GM23338 (cell line): ENCODE results near the gene GAPVD1. TPM values are rescaled to one million over a fixed set of nuclear protein-coding genes. Genes with fewer than 3 reads are reported as not detected.

Source experiments
- ATAC-seq: fragments of 200-7000 bp; cut with Tn5 transposase; 3 replicates; pipeline ENCODE4 v1.9.1; 2020
- DNase-seq: peaks from one replicate; pipeline ENCODE4 v3.0.0-alpha.2; 2015; ENCODE audit warnings: low spot score
- H2AFZ ChIP-seq: fragments of 200-600 bp; sonication (generic); 2 replicates; pipeline ENCODE4 v1.8.0; 2016; ENCODE audit warnings: antibody characterized with exemption, mild to moderate bottlenecking, moderate library complexity
- H3F3A ChIP-seq: fragments of 200-600 bp; sonication (generic); replicated peaks from 2 replicates; pipeline ENCODE4 v1.8.0; 2017; ENCODE audit warnings: antibody characterized with exemption, mixed run types, low read depth
- H3K27ac ChIP-seq: fragments of 200-600 bp; sonication (generic); 2 replicates; pipeline ENCODE4 v1.6.1; 2016; ENCODE audit warnings: low read depth
- H3K27me3 ChIP-seq: fragments of 200-600 bp; sonication (generic); 2 replicates; pipeline ENCODE4 v1.8.0; 2016; ENCODE audit warnings: mild to moderate bottlenecking, mixed run types, moderate library complexity; ENCODE audit not compliant: insufficient read depth
- H3K36me3 ChIP-seq: fragments of 200-600 bp; sonication (generic); 2 replicates; pipeline ENCODE4 v1.8.0; 2016; ENCODE audit warnings: mild to moderate bottlenecking; ENCODE audit not compliant: insufficient read depth
- H3K4me1 ChIP-seq: fragments of 200-600 bp; sonication (generic); 2 replicates; pipeline ENCODE4 v1.8.0; 2016; ENCODE audit warnings: mild to moderate bottlenecking, moderate library complexity; ENCODE audit not compliant: insufficient read depth
- H3K4me2 ChIP-seq: fragments of 200-600 bp; sonication (generic); 2 replicates; pipeline ENCODE4 v1.7.1; 2017; ENCODE audit warnings: mixed run types
- H3K4me3 ChIP-seq: fragments of 200-600 bp; sonication (generic); 2 replicates; pipeline ENCODE4 v1.6.1; 2016; ENCODE audit warnings: mixed run types
- H3K79me2 ChIP-seq: fragments of 200-600 bp; sonication (generic); replicated peaks from 2 replicates; pipeline ENCODE4 v1.8.0; 2017; ENCODE audit warnings: mild to moderate bottlenecking; ENCODE audit not compliant: insufficient read depth
- H3K9me2 ChIP-seq: fragments of 200-600 bp; sonication (generic); 2 replicates; pipeline ENCODE4 v1.8.0; 2017; ENCODE audit not compliant: insufficient read depth
- H4K20me1 ChIP-seq: fragments of 200-600 bp; sonication (generic); replicated peaks from 2 replicates; pipeline ENCODE4 v1.8.0; 2017; ENCODE audit warnings: mild to moderate bottlenecking; ENCODE audit not compliant: insufficient read depth
- H3K27ac Mint-ChIP-seq: 2 replicates; pipeline ENCODE4 v1.8.0; 2020; ENCODE audit warnings: inconsistent platforms, mild to moderate bottlenecking, moderate library complexity, mixed read lengths
- H3K27me3 Mint-ChIP-seq: 3 replicates; pipeline ENCODE4 v1.8.0; 2022; ENCODE audit warnings: low read depth, mild to moderate bottlenecking, moderate library complexity, mixed read lengths, inconsistent platforms; ENCODE audit not compliant: insufficient read depth, poor library complexity
- H3K36me3 Mint-ChIP-seq: 3 replicates; pipeline ENCODE4 v1.8.0; 2021; ENCODE audit warnings: low read depth, mild to moderate bottlenecking, inconsistent platforms, moderate library complexity, mixed read lengths
- H3K4me1 Mint-ChIP-seq: 3 replicates; pipeline ENCODE4 v1.8.0; 2020; ENCODE audit warnings: mild to moderate bottlenecking, inconsistent platforms, mixed read lengths
- H3K4me3 Mint-ChIP-seq: 3 replicates; pipeline ENCODE4 v1.8.0; 2021; ENCODE audit warnings: moderate library complexity, mild to moderate bottlenecking, inconsistent platforms, mixed read lengths
- H3K9me3 Mint-ChIP-seq: 3 replicates; pipeline ENCODE4 v1.8.0; 2020; ENCODE audit warnings: moderate library complexity, mild to moderate bottlenecking, inconsistent platforms, mixed read lengths
- EZH2phosphoT487 ChIP-seq: fragments of 200-600 bp; sonication (generic); IDR thresholded peaks from one replicate; pipeline ENCODE4 v1.8.1; 2018; ENCODE audit warnings: antibody characterized with exemption; ENCODE audit not compliant: unreplicated experiment
- STAT1 ChIP-seq: IDR thresholded peaks from one replicate; pipeline ENCODE4 v1.6.1; 2016; ENCODE audit warnings: antibody characterized with exemption; ENCODE audit not compliant: unreplicated experiment
- ZNF331 ChIP-seq: fragments of 250-450 bp; sonication (Bioruptor Pico); IDR thresholded peaks from 2 replicates; pipeline ENCODE4 v1.5.0; 2020; ENCODE audit warnings: low read depth, mild to moderate bottlenecking, moderate library complexity
- polyA plus RNA-seq: library from polyadenylated mRNA; unstranded; fragments of >200 nt; fragmentation: Nextera tagmentation; extraction: Ambion mirVana; gene quantifications from 2 replicates; pipeline ENCODE4 v1.2.1, GENCODE V29; 2016
- total RNA-seq: library from RNA; depleted of rRNA; stranded (reverse); fragments of >200 nt; shearing (Covaris generic); gene quantifications from 2 replicates; pipeline ENCODE4 v1.2.3, GENCODE V29; 2014
- TF ChIP-seq, protein P1 (sequence below), 2 experiments: fragments of 200-600 bp in 1 of 2; sonication (generic) in 1 of 2; conservative IDR thresholded peaks; 2 replicates each; pipeline versions ENCODE4 v1.5.1 to v1.6.1; 2016 to 2017; ENCODE audit warnings: antibody characterized with exemption in 2 of 2, low read depth in 2 of 2, mild to moderate bottlenecking in 2 of 2, moderate library complexity in 1 of 2
- TF ChIP-seq, protein P2 (sequence below): IDR thresholded peaks from one replicate; pipeline ENCODE4 v1.6.1; 2018; ENCODE audit warnings: antibody characterized with exemption; ENCODE audit not compliant: unreplicated experiment
- TF ChIP-seq, protein P3 (sequence below): fragments of 250-450 bp; sonication (Bioruptor Pico); IDR thresholded peaks from 2 replicates; pipeline ENCODE4 v1.5.0; 2020; ENCODE audit warnings: mild to moderate bottlenecking, moderate library complexity

The GAPVD1 gene
- total and polyA plus RNA-seq, 2 experiments from 2014 or later: 19.2 to 34.6 TPM

DNA sequence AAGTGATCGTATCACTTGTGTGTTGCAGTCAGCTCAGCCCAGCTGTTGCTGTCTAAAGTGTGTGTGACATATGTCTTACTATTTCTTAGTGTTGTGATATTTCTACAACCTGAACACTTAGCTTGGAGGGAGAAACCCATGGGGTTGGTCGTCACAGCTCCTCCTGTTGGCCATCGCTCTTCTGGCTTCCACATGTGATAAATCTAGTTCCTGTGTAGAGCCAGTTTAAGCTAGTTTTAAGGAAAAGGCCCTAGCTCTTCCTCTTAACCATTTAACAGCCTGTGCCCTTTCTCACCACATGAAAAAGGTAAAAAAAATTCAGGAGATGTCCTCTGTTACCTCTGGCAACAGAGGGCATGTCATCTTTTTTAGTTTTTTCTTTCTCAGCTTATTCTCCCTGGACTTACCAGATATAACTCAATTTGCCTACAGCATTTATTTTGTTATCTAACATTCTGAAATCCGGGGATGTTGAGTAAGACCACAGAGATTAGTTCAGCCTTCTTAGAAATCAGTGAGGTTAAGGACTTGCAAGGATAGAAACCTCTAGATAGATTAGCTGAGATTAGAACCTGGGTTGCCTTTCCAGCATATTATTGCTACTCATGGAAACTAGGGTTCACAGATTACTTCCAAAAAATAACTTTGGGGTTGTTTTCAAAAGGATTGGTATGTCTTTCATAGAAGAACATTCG is 100.4 kb downstream of the GAPVD1 start:
- Histone ChIP-seq H3K4me1 (no peaks in the 10 kb centered on the region), H3K27me3 (no peaks in the 10 kb centered on the region), H3K9me2 (no peaks in the 10 kb centered on the region), H4K20me1 (no peaks in the 10 kb centered on the region), H3K4me3 (no peak overlapping the region), H3K79me2 (no peaks in the 10 kb centered on the region), H3K27ac (no peak overlapping the region), H2AFZ (no peak overlapping the region), H3K36me3 (peaks cover 33% of the 10 kb centered on the region), H3K4me2 (no peak overlapping the region), H3F3A (0 out of 2 replicates have a peak, but pooled peaks cover 3% of the 10 kb centered on the region)
- Mint-ChIP-seq H3K4me3 (no peak overlapping the region), H3K4me1 (peaks cover 7% of the 10 kb centered on the region), H3K36me3 (peaks cover 15% of the 10 kb centered on the region; the same call in 2 of the 3 replicates), H3K27me3 (no peaks in the 10 kb centered on the region), H3K27ac (0 out of 2 replicates have a peak overlapping the region, but pooled peaks have one; percentile 40), H3K9me3 (no peaks in the 10 kb centered on the region)
- TF ChIP-seq STAT1 (no peak), ZNF331 (no peak)
- TF ChIP-seq, protein P1, sequence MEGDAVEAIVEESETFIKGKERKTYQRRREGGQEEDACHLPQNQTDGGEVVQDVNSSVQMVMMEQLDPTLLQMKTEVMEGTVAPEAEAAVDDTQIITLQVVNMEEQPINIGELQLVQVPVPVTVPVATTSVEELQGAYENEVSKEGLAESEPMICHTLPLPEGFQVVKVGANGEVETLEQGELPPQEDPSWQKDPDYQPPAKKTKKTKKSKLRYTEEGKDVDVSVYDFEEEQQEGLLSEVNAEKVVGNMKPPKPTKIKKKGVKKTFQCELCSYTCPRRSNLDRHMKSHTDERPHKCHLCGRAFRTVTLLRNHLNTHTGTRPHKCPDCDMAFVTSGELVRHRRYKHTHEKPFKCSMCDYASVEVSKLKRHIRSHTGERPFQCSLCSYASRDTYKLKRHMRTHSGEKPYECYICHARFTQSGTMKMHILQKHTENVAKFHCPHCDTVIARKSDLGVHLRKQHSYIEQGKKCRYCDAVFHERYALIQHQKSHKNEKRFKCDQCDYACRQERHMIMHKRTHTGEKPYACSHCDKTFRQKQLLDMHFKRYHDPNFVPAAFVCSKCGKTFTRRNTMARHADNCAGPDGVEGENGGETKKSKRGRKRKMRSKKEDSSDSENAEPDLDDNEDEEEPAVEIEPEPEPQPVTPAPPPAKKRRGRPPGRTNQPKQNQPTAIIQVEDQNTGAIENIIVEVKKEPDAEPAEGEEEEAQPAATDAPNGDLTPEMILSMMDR (conservative IDR thresholded peaks at IDR 0.05; ENCODE audit: low read depth in 2 of 2): peak; percentile 65
- TF ChIP-seq, protein P2, sequence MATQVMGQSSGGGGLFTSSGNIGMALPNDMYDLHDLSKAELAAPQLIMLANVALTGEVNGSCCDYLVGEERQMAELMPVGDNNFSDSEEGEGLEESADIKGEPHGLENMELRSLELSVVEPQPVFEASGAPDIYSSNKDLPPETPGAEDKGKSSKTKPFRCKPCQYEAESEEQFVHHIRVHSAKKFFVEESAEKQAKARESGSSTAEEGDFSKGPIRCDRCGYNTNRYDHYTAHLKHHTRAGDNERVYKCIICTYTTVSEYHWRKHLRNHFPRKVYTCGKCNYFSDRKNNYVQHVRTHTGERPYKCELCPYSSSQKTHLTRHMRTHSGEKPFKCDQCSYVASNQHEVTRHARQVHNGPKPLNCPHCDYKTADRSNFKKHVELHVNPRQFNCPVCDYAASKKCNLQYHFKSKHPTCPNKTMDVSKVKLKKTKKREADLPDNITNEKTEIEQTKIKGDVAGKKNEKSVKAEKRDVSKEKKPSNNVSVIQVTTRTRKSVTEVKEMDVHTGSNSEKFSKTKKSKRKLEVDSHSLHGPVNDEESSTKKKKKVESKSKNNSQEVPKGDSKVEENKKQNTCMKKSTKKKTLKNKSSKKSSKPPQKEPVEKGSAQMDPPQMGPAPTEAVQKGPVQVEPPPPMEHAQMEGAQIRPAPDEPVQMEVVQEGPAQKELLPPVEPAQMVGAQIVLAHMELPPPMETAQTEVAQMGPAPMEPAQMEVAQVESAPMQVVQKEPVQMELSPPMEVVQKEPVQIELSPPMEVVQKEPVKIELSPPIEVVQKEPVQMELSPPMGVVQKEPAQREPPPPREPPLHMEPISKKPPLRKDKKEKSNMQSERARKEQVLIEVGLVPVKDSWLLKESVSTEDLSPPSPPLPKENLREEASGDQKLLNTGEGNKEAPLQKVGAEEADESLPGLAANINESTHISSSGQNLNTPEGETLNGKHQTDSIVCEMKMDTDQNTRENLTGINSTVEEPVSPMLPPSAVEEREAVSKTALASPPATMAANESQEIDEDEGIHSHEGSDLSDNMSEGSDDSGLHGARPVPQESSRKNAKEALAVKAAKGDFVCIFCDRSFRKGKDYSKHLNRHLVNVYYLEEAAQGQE: no peak
- DNase-seq (peak; percentile 69), ATAC-seq (peak; percentile 77)

DNA sequence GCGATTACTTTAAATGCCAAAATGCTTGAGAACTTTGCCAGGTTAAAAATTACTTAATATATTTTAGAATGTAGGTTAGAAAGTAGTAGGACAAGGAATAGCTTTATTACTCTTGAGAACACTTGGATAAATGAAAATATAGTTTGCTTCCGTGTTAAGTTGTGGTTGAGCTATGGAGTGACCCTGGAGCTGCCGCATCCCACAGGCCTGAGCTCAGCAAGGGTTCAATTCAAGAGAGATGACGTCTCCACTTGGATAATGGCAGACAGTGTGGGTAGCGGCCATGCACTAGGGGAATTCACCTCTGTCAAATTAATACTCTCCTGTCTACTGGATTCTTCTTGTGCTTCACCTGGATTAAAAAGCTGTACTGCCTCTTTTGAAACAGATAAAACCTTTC is 105.0 kb downstream of the GAPVD1 start:
- Histone ChIP-seq H4K20me1 (no peaks in the 10 kb centered on the region), H3F3A (peaks cover 3% of the 10 kb centered on the region; the same call in 1 of the 2 replicates), H3K27ac (no peak overlapping the region; the same call in 1 of the 2 replicates), H3K27me3 (no peaks in the 10 kb centered on the region), H3K9me2 (no peaks in the 10 kb centered on the region), H3K36me3 (peaks cover 18% of the 10 kb centered on the region), H3K79me2 (no peaks in the 10 kb centered on the region), H3K4me3 (no peak overlapping the region), H3K4me2 (no peak overlapping the region), H2AFZ (no peak overlapping the region), H3K4me1 (no peaks in the 10 kb centered on the region)
- peaks cover 15% of the 10 kb centered on the region for H3K4me1 Mint-ChIP-seq
- no peak for DNase-seq
- H3K27me3 Mint-ChIP-seq: no peaks in the 10 kb centered on the region
- no peaks in the 10 kb centered on the region for H3K9me3 Mint-ChIP-seq
- H3K27ac Mint-ChIP-seq: no peak overlapping the region
- H3K36me3 Mint-ChIP-seq: peaks cover 13% of the 10 kb centered on the region; the same call in 2 of the 3 replicates
- no peak overlapping the region for H3K4me3 Mint-ChIP-seq
- peak; percentile 31; the same call in 2 of the 3 replicates for ATAC-seq
- TF ChIP-seq, protein P3, sequence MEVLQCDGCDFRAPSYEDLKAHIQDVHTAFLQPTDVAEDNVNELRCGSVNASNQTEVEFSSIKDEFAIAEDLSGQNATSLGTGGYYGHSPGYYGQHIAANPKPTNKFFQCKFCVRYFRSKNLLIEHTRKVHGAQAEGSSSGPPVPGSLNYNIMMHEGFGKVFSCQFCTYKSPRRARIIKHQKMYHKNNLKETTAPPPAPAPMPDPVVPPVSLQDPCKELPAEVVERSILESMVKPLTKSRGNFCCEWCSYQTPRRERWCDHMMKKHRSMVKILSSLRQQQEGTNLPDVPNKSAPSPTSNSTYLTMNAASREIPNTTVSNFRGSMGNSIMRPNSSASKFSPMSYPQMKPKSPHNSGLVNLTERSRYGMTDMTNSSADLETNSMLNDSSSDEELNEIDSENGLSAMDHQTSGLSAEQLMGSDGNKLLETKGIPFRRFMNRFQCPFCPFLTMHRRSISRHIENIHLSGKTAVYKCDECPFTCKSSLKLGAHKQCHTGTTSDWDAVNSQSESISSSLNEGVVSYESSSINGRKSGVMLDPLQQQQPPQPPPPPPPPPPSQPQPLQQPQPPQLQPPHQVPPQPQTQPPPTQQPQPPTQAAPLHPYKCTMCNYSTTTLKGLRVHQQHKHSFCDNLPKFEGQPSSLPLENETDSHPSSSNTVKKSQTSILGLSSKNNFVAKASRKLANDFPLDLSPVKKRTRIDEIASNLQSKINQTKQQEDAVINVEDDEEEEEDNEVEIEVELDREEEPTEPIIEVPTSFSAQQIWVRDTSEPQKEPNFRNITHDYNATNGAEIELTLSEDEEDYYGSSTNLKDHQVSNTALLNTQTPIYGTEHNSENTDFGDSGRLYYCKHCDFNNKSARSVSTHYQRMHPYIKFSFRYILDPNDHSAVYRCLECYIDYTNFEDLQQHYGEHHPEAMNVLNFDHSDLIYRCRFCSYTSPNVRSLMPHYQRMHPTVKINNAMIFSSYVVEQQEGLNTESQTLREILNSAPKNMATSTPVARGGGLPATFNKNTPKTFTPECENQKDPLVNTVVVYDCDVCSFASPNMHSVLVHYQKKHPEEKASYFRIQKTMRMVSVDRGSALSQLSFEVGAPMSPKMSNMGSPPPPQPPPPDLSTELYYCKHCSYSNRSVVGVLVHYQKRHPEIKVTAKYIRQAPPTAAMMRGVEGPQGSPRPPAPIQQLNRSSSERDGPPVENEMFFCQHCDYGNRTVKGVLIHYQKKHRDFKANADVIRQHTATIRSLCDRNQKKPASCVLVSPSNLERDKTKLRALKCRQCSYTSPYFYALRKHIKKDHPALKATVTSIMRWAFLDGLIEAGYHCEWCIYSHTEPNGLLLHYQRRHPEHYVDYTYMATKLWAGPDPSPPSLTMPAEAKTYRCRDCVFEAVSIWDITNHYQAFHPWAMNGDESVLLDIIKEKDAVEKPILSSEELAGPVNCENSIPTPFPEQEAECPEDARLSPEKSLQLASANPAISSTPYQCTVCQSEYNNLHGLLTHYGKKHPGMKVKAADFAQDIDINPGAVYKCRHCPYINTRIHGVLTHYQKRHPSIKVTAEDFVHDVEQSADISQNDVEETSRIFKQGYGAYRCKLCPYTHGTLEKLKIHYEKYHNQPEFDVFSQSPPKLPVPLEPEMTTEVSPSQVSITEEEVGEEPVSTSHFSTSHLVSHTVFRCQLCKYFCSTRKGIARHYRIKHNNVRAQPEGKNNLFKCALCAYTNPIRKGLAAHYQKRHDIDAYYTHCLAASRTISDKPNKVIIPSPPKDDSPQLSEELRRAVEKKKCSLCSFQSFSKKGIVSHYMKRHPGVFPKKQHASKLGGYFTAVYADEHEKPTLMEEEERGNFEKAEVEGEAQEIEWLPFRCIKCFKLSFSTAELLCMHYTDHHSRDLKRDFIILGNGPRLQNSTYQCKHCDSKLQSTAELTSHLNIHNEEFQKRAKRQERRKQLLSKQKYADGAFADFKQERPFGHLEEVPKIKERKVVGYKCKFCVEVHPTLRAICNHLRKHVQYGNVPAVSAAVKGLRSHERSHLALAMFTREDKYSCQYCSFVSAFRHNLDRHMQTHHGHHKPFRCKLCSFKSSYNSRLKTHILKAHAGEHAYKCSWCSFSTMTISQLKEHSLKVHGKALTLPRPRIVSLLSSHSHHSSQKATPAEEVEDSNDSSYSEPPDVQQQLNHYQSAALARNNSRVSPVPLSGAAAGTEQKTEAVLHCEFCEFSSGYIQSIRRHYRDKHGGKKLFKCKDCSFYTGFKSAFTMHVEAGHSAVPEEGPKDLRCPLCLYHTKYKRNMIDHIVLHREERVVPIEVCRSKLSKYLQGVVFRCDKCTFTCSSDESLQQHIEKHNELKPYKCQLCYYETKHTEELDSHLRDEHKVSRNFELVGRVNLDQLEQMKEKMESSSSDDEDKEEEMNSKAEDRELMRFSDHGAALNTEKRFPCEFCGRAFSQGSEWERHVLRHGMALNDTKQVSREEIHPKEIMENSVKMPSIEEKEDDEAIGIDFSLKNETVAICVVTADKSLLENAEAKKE (CRISPR knock-in tag): no peak
- TF ChIP-seq EZH2phosphoT487: no peak
